GM19397 (cell line): ENCODE results near the gene MBLAC1.
"Not testable (repeated sequence)": the region's sequence is repeated elsewhere in the genome, so short reads cannot be mapped to it uniquely, and the experiment has no call there.

Source experiments
- ATAC-seq: cut with Tn5 transposase; IDR thresholded peaks from one replicate; pipeline ENCODE4 v1.9.1; 2021; ENCODE audit warnings: mild to moderate bottlenecking, moderate library complexity; ENCODE audit not compliant: unreplicated experiment

The MBLAC1 gene

DNA sequence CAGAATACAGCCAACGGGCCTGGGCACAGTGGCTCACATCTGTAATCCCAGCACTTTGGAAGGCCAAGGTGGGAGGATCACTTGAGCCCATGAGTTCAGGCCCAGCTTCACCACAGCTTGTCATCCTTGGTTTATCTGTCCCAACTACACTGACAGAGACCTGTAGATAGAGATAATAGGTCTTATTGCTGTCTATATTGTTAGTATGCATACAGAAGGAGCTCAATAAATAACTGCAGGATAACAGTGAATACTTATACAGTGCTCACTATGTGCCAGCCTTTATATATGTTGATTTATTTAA lies 6.1 kb upstream of the MBLAC1 start:
- no peak for ATAC-seq

DNA sequence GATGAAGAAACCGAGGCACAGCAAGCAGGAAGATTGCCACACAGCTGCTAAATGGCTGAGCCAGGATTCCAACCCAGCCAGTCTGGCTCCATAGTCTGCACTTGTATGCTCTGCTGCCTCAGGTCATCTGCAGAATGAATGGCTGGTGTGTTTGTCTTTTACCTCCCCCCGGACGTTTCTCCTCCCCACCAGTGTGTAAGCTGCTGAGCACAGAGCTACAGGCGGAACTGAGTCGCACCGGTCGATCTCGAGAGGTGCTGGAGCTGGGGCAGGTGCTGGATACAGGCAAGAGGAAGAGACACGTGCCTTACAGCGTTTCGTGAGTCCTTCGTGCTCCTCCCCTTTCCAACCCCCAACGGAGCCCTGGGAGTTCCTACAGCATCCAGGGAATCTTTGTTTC lies 4.7 kb upstream of the MBLAC1 start:
- ATAC-seq = no peak

DNA sequence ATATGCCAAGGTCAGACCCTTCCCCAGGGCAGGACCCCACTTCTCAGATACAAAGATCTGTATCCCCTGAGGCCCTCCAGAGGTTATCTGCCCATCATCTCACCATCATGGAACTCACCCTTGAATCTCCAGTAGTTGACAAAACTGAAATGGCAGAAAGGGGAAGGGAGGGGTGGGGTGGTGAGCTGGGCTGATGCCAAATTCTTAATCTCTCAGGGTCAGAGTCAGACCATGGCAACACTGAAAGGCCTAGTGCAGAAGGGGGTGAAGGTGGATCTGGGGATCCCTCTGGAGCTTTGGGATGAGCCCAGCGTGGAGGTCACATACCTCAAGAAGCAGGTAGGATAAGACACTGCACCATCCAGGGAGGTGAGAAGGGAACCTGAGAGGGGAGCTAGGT lies 4.2 kb upstream of the MBLAC1 start:
- ATAC-seq = no peak

DNA sequence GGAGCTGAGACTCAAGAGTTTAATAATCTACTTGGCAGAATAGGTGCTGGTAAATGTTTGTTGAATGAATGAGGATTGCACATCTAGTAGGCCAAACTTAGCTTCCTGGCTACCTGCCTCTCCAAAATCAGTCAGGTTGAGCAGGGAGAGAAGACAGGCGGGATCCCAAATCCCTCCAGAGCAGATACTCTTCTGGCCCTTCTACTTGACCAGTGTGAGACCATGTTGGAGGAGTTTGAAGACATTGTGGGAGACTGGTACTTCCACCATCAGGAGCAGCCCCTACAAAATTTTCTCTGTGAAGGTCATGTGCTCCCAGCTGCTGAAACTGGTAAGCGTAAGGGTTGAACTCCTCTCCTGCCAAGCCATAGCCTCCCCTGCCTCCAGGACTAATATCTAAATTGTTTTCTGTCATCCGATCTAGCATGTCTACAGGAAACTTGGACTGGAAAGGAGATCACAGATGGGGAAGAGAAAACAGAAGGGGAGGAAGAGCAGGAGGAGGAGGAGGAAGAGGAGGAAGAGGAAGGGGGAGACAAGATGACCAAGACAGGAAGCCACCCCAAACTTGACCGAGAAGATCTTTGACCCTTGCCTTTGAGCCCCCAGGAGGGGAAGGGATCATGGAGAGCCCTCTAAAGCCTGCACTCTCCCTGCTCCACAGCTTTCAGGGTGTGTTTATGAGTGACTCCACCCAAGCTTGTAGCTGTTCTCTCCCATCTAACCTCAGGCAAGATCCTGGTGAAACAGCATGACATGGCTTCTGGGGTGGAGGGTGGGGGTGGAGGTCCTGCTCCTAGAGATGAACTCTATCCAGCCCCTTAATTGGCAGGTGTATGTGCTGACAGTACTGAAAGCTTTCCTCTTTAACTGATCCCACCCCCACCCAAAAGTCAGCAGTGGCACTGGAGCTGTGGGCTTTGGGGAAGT lies 2.2 kb upstream of the MBLAC1 start:
- no peak for ATAC-seq

DNA sequence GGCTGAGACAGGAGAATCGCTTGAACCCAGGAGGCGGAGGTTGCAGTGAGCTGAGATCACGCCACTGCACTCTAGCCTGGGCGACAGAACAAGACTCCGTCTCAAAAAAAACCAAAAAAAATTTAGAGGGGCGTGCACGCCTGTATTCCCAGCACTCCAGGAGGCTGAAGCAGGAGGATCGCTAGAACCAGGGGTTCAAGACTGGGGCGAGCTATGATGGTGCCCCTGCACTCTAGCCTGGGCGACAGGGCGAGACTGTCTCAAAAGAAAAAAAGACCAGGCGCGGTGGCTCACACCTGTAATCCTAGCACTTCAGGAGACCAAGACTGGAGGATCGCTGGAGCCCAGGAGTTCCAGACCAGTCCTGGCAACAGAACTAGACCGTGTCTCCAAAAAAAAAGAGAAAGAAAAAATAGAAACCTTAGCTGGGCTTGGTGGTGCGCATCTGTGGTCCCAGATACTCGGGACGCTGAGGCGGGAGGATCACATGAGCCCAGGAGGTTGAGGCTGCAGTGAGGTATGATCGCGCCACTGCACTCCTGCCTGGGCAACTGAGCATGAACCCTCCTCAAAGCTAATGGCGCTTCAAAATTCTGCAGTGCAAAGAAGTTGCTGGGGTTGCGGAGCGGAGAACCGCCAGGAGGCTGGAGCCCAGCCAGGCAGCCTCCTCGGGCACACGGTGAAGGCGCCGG lies 382 bp upstream of the MBLAC1 start:
- no peak for ATAC-seq

DNA sequence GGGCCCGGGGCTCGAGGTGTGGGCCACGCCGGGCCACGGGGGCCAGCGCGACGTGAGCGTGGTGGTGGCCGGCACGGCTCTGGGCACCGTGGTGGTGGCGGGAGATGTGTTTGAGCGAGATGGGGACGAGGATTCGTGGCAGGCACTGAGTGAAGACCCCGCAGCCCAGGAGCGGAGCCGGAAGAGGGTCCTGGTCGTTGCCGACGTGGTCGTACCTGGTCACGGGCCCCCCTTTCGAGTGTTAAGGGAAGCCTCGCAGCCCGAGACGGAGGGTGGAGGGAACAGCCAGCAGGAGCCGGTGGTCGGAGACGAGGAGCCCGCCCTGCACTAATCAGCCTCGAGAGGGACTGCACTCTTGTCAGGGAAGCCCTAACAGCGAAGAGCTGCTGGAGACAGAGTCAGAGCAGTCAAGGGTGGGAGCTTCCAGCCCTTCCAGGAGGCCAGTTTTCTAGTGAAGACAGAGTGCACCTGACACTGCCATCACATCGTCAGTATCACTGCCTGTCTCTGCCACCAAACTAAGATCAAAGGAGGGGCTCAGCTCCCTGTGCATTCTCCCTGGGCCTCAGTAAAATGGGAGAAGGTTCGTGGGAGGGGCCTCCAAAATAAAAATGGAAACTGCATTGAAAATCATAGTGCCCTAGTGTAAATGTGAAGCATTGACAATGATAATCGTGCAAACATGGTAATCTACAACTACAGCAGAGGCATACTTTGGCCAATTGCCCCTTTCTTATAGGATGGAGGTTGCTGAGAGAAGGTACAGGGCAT lies 1.3 kb downstream of the MBLAC1 start:
- no peak for ATAC-seq

DNA sequence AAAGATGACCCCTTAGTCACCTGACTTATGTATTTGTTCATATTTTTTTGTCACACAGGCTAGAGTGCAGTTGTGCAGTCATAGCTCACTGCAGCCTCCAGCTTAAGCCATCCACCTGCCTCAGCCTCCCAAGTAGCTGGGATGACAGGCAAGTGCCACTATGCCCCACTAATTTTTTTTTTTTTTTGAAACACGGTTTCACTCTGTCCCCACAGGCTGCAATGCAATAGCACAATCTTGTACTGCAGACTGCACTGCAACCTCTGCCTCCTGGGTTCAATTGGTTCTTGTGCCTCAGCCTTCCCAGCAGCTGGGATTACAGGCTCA lies 1.8 kb downstream of the MBLAC1 start:
- no peak for ATAC-seq

DNA sequence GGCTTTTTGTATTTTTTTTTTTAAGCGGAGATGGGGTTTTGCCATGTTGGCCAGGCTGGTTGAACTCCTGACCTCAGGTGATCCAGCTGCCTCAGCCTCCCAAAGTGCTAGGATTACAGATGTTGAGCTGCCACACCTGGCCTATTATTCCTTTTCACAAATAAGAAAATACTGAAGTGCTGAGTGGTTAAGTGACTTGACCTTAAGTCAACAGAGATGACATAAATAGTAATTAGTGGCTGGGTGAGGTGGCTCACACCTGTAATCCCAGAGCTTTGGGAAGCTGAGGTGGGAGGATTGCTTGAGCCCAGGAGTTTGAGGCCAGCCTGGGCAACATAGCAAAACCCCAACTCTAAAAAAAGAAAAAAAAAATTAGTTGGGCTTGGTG lies 3.4 kb downstream of the MBLAC1 start:
- not testable (repeated sequence) for ATAC-seq

DNA sequence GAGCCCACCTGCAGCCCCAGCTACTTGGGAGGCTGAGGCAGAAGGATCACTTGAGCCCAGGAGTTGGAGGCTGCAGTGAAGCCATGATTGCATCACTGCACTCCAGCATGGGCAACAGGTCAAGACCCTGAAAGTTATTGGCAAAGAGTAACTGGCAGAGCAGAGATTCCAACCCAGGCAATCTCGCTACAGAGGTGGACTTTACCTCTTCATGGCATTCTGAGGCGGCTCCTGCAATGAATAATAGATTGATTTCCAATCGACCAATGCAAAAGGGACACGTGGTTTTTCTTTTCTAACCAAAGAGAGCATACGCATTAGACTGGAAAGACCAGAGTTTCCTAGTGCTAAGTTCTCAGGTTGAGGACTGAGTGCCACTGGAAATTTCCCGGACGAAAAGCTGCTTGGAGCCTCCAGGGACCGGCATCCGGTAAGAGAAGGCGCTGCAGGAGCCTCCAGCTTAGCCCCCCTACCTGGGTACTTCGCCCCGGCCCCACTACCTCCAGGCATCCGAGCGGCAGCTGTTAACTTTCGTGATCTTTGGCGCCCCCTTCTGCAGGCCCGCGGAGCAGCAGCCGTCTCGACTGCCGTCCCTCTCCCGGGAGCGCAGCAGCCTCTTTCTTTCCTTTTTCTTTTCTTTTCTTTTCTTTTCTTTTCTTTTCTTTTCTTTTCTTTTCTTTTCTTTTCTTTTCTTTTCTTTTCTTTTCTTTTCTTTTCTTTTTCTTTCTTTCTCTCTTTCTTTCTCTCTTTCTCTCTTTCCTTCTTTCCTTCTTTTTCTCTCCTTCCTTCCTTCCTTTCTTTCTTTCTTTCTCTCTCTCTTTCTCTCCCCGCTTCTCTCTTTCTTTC lies 4.1 kb downstream of the MBLAC1 start:
- no peak for ATAC-seq

DNA sequence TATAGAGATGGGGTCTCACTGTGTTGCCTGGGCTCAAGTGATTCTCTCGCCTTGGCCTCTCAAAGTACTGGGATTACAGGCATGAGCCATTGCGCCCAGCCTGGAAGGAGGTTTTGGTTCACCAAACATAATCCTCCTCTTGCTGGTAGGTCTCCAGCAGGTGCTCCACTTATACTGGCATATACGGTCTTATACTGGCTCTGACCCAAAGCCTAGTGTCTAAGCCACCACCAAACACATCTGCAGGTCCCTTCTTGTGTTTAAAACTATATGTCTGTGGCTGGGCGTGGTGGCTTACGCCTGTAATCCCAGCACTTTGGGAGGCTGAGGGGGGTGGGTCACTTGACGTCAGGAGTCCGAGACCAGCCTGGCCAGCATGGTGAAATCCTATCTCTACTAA lies 5.4 kb downstream of the MBLAC1 start:
- no peak for ATAC-seq

DNA sequence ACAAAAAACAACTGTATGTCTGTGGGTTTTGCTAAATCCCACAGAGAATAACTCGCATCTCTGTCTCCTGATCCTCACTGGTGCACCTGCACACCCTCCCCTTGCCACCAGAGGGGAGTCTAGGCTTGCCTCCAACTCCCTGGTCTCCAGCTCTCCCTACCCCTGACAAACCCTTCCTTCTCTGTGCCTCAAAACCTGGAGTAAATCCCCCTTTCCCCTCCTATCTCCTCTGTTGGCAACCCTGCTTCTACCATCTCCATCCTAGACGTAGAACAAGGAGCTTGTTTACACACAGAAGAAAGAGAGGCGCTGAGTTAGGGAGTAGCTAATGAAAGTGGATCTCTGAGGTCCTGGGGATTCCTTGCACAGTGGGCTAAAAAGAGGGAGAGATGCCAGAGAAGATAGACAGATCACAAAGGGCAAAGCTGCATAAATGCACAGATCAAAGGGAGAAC lies 6.0 kb downstream of the MBLAC1 start:
- no peak for ATAC-seq

DNA sequence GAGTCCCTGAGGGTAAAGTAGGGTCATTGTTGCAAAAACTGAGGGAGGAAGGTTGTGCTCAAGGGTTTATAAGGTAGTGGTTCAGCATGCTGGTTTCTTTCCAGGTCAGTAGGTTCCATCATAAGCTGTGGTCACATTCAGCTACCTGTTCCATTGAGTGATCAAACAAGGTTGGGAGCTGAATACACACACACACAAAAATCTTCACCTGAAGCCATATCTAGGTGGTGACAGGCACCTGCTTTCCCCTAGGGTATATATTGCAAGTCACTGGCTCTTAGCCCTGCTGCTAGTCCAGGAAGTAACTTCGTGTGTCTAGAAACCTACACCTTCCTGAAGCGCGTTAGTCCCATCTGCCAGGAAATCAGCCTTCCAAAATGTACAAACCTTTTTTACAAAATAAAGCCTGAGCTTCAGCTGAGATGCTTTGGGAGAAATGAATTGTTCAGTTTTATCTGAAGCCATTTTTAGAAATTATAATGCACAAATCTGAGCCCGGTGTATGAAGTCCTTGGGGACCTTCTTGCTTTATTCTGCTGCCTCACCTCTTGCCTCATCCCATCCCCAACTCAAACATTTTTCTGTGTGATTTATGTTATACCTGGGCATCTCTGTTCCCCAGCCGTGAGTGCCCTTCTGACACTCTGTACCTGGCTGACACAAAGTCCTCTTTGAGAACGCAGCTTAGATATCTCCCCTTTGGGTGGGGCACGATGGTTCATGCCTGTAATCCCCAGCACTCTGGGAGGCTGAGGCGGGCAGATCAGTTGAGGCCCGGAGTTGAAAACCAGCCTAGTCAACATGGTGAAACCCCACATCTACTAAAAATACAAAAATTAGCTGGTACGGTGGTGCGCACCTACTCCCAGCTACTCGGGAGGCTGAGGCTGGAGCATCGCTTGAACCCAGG lies 11.3 kb downstream of the MBLAC1 start:
- ATAC-seq = no peak

DNA sequence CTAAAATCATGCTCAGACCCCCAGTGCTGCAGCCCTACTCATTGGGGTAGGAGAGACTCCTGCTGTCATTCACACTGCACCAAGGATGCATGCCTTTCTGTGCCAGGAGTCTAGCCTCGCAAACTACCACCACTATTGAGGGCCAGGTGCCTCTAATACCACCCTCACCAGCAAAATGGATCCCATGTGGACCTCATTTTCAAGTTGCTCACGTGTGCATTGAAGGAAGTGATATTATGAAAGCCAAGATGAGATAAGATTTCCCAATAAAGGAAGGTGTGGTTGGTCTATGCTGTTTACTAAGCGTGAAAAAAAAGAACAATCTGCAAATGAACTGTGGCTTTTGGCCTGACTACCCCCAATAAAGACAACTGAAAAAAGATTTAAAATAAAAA lies 14.8 kb downstream of the MBLAC1 start:
- ATAC-seq = no peak

DNA sequence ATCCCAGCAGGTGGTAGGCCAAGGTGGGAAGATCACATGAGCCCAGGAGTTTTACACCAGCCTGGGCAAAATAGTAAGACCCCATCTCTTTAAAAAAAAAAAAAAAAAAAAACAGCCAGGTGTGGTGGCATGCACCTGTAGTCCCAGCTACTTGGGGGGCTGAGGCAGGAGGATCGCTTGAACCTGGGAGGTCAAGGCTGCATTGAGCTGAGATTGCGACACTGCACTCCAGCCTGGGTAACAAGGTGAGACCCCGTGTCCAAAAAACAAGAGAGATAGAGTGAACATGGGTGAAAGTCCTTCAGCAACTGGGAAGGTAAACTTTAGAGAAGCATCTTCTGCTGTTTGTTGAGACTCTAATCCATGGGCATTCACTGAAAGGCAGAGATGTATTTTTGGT lies 15.7 kb downstream of the MBLAC1 start:
- no peak for ATAC-seq

DNA sequence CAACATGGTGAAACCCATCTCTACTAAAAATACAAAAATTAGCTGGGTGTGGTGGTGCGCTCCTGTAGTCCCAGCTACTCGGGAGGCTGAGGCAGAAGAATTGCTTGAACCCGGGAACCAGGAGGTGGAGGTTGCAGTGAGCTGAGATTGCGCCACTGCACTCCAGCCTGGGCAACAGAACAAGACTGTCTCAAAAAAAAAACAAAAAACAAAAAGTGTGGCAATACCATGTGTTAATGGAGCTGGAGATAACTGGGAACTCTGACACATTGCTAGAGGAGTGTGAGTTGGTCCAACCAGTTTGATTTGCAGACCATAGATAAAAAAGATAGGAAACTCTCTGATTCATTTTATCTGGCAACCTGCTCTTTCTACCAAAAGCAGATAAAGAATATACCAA lies 19.6 kb downstream of the MBLAC1 start:
- not testable (repeated sequence) for ATAC-seq

DNA sequence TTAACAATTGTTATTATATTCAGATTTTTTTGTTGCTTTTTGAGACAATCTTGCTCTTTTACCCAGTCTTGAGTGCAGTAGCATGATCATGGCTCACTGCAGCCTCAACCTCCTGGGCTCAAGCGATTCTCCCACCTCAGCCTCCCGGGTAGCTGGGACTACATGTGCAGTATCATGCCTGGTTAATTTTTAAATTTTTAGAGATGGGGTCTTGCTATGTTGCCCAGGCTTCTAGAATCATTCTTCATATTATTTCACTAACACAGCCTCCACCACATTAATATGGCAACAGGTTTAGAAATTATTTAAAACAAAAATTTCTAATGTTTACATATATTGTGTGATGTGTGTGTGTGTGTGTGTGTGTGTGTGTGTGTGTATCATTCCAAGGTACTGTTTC lies 20.5 kb downstream of the MBLAC1 start:
- no peak for ATAC-seq

DNA sequence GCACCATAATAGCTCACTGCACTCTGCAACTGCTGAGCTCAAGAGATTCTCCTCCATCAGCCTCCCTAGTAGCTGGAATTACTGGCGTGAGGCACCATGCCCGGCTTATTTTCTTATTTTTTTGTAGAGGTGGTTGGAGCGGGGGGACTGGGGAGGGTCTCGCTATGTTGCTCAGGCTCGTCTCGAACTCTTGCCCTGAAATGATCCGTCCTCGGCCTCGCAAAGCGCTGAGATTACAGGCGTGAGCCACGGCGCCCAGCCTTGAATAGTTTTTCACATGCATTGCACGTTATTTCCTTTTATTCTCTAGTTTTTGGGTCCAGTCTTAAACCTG lies 21.4 kb downstream of the MBLAC1 start:
- ATAC-seq = no peak

DNA sequence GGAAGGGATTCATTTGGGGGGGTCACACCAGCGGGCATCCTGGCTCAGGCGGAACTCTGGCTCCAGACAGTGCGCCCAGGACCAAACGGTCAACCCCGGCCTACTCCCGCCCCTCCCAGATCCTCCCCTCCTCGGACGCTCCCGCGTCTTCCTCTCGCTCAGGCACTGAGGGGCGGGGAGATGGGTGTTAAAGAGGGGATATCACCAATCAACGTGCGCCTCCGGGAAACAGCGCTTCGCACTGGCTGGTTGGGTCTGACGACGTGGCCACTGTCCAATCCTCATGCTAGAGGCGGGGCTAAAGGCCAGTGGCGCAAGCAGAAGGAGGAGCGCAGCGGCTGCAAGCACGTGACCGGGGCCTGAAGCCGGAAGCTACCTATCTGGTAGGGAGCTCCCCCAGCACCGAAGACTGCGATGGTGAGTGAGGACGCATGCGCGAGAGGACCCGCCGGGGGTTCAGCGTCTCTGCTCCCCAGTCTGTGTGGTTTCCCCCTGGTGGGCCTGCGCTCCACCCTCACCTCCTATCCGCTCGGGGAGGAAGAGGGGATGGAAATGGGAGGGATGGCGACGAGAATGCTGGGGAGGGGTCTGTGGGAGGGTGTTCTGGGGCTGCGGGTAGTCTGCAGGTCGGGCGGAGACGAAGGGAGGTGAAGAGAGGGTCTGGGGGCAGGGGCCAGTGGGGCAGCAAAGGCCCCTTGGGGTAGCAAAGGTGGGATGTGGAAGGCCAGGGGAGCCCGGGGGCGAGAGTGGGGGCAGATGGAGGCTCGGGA lies 22.0 kb downstream of the MBLAC1 start, which contains the start of gene LAMTOR4:
Gene LAMTOR4, plus strand, starts transcription at position 360 of the 770 bp plus-strand sequence. Its CDS starts 55 bp downstream, at position 415.
- peak; percentile 96 for ATAC-seq

DNA sequence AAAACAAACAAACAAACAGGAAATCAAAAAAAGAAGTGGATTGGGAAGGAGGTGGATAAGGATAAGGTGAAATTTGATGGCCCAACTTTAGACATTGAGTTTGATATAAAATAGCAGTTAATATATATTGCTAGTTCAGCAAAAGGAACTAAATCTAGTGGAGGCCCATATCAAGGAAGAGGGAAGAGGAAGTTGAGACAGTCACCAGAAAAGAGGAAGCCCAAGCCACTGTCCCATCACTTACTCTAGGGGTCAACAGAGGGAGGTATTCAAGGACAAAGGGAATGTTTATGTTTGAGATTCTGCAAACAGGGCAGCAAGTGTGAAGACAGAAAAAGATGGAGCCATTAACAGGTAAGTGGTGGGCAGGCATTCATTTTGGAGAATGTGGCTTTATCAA lies 25.6 kb downstream of the MBLAC1 start:
- no peak for ATAC-seq
